ENCODE measurements around the gene CYP4F8.

Gene CYP4F8, protein sequence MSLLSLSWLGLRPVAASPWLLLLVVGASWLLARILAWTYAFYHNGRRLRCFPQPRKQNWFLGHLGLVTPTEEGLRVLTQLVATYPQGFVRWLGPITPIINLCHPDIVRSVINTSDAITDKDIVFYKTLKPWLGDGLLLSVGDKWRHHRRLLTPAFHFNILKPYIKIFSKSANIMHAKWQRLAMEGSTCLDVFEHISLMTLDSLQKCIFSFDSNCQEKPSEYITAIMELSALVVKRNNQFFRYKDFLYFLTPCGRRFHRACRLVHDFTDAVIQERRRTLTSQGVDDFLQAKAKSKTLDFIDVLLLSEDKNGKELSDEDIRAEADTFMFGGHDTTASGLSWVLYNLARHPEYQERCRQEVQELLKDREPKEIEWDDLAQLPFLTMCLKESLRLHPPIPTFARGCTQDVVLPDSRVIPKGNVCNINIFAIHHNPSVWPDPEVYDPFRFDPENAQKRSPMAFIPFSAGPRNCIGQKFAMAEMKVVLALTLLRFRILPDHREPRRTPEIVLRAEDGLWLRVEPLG

DNA sequence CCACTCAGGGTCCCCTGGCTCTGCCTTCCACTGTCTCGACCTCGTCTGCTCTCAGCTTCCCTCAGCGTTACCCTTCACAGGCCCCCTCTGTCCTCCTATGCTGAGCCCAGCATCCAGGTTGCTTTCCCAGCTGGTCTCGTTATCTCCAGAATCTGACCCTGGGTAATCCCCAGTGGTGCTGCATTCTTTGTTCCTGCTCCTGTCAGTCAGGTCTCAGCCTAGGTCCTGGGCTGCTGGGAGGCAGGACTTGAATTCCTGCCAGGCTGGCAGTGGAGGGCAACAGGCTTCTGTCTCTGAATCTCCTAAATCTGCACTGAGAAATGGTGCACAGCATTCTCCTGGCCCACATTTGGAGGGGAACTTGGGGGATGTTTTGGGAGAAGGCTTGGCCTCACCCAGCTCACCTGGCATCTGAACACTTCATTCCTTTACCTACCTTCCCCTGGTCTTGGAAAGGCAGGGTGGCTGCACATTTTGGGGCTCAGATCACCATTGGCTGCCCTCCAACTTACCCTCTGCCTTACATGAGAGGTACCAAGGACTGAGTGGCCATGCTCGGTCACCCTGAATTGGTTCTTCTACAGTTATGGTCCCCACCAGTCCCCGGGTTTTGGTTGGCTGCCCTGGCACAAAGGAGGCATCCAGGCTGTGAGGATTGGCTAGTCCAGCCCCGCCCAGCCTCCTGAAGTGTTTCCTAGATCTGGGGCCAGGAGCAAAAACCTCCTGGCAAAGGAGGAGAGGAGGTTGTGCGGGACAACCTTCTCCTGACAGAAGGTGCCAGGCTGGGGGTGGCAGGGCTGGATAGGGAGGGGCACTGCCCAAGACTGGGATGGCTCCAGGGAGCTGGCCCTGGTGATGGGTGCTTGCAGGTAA, at the start of gene CYP4F8:
TSS of gene CYP4F8 (plus strand) at position 712 of the 873 bp plus-strand sequence. CDS start 399 bp downstream, outside the sequence.
- TF ChIP-seq, protein P1, sequence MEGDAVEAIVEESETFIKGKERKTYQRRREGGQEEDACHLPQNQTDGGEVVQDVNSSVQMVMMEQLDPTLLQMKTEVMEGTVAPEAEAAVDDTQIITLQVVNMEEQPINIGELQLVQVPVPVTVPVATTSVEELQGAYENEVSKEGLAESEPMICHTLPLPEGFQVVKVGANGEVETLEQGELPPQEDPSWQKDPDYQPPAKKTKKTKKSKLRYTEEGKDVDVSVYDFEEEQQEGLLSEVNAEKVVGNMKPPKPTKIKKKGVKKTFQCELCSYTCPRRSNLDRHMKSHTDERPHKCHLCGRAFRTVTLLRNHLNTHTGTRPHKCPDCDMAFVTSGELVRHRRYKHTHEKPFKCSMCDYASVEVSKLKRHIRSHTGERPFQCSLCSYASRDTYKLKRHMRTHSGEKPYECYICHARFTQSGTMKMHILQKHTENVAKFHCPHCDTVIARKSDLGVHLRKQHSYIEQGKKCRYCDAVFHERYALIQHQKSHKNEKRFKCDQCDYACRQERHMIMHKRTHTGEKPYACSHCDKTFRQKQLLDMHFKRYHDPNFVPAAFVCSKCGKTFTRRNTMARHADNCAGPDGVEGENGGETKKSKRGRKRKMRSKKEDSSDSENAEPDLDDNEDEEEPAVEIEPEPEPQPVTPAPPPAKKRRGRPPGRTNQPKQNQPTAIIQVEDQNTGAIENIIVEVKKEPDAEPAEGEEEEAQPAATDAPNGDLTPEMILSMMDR (IDR thresholded peaks at IDR 0.05): no peak
- no peaks in the 10 kb centered on the region for H3K4me1 ChIP-seq
- H3K27ac ChIP-seq: no peak within 1 kb of the TSS
- no peak within 1 kb of the TSS for H3K4me3 ChIP-seq
- no peaks in the 10 kb centered on the region for H3K9me3 ChIP-seq
- no peaks in the 10 kb centered on the region for H3K36me3 ChIP-seq
- intact Hi-C loops (cut with DNase I; ENCODE audit: low total_unique reads): no loop called here
- DNase-seq: no peak
- peaks cover 0 to 55% of the 10 kb centered on the region in 2 donors for H3K27me3 ChIP-seq

DNA sequence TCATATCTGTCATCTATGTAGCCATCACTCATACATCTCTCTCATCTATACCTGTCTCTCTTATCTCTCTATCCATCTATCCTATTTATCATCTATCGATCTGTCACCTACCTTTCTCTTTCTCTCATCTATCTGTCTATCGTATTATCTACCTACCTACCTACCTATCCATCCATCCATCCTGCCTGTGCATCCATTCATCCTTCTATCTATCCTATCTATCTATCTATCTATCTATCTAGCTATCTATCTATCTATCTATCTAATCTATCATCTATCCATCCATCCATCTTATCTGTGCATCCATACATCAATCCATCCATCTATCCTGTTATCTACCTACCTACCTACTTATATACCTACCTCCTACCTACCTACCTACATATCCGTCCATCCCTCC, 44.6 kb upstream of the CYP4F8 start:
- Histone ChIP-seq H3K4me3 (no peak overlapping the region), H3K9me3 (no peaks in the 10 kb centered on the region), H3K4me1 (no peaks in the 10 kb centered on the region), H3K36me3 (no peaks in the 10 kb centered on the region), H3K27ac (no peak overlapping the region), H3K27me3 (peaks cover 0 to 32% of the 10 kb centered on the region in 2 donors)
- TF ChIP-seq, protein P1 (IDR thresholded peaks at IDR 0.05): no peak
- intact Hi-C loops (cut with DNase I; ENCODE audit: low total_unique reads): no loop called here
- DNase-seq: no peak

DNA sequence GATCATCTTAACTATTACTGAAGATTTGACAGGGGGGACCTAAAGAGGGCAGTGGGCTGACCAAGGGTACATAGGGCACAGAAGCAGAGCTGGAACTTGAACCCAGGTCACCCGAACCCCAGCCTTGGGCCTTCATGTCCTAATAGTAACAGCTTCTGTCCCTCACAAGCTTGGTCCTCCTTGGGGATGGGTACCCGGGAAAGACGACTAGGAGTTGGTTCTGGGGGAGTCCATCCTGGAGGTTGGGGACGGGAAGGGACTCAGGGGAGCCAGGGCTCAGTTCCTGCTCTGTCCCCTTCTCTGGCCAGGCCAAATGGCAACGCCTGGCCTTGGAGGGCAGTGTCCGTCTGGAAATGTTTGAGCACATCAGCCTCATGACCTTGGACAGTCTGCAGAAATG, 39.6 kb upstream of the CYP4F8 start:
- DNase-seq: no peak
- H3K4me1 ChIP-seq: no peaks in the 10 kb centered on the region
- H3K27me3 ChIP-seq: peaks cover 0 to 16% of the 10 kb centered on the region in 2 donors
- TF ChIP-seq, protein P1 (IDR thresholded peaks at IDR 0.05): no peak
- H3K9me3 ChIP-seq: no peaks in the 10 kb centered on the region
- no peak overlapping the region for H3K4me3 ChIP-seq
- intact Hi-C loops (cut with DNase I; ENCODE audit: low total_unique reads): no loop called here
- H3K36me3 ChIP-seq: no peaks in the 10 kb centered on the region
- H3K27ac ChIP-seq: no peak overlapping the region

DNA sequence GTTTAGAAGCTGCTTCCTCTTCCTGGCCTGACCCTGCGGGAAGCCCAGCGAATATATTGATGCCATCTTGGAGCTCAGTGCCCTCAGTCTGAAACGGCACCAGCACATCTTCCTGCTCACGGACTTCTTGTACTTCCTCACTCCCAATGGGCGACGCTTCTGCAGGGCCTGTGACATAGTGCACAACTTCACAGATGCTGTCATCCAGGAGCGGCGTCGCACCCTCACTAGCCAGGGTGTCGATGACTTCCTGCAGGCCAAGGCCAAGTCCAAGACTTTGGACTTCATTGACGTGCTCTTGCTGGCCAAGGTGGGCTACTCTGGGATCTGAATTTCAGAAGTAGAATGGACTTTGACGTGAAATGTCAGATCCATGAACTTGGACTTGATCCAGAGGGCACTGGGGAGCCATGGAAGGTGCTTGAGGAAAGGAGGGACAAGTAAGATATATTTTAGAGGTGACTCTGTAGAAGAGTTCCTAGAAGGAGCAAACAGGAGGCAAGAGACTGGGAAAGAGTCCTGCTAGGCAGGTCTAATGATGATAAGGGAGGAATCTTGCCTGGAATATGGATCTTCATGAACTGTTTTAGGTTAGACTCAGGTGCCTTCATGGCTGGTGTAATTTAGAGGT, 38.4 kb upstream of the CYP4F8 start:
- no peaks in the 10 kb centered on the region for H3K4me1 ChIP-seq
- no peak overlapping the region for H3K27ac ChIP-seq
- intact Hi-C loops (cut with DNase I; ENCODE audit: low total_unique reads): no loop called here
- TF ChIP-seq, protein P1 (IDR thresholded peaks at IDR 0.05): no peak
- H3K36me3 ChIP-seq: no peaks in the 10 kb centered on the region
- H3K9me3 ChIP-seq: no peaks in the 10 kb centered on the region
- H3K4me3 ChIP-seq: no peak overlapping the region
- no peak for DNase-seq
- peaks cover 0 to 18% of the 10 kb centered on the region in 2 donors for H3K27me3 ChIP-seq

DNA sequence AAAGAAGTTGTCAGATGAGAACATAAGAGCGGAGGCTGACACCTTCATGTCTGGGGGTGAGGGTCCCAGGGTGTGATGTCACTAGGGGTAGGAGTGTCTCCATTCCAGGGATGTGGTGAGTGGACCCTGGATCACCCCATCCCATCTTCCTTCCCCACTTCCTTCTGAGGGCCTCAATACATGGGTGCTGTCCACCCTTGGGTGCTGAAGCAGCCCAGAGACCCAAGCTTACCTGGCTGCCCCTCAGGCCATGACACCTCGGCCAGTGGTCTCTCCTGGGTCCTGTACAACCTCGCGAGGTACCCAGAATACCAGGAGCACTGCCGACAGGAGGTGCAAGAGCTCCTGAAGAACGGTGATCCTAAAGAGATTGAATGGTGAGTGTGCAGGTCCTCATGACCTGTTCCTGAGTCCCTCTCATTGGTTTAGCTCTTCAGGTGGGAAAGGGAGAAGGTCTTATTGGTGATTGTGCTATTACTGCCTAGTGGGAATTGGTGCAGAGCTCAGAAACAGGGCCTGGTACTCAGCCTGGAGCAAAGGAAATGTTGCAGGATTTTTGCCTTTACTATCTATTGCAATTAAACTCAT, 37.7 kb upstream of the CYP4F8 start:
- Histone ChIP-seq H3K4me3 (no peak overlapping the region), H3K9me3 (no peaks in the 10 kb centered on the region), H3K36me3 (no peaks in the 10 kb centered on the region), H3K27me3 (peaks cover 0 to 19% of the 10 kb centered on the region in 2 donors), H3K4me1 (no peaks in the 10 kb centered on the region), H3K27ac (no peak overlapping the region)
- intact Hi-C loops (cut with DNase I; ENCODE audit: low total_unique reads): no loop called here
- TF ChIP-seq, protein P1 (IDR thresholded peaks at IDR 0.05): no peak
- DNase-seq: no peak

All from tibial artery (tissue), 4 donors.